Measurements from ENCODE around the gene CRELD1.

Gene CRELD1

DNA sequence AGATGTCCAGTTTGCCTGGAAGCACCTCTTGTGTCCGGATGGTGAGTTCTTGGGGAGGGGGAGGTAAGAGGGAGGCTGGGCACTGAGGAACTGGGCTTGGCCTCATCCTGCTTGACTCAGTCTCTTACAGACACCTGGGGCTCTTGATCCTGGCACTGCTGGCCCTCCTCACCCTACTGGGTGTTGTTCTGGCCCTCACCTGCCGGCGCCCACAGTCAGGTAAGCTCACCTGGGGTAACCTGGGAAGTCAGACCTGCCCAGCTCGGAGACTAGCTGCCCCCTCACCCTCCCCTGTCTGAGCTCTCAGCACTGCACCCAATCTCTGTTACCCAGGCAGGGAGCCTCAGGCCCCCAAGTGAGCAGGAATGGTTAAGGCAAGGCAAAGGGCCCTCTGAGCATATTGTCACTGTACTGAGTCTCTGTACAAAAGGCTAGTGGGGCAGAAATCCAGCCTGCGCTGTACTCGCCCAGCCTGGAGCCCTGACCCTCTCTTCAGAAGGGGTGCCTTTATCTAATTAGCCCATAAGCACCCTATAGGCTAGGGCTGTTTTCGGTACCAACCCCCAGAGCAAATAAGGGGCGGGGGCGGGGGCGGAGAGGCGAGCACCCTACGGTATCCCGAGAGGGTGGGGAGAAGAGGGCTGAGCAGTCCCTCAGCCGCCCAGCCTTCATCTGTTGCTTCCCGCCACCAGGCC lies 18.9 kb upstream of the CRELD1 start:
- TF ChIP-seq CTCF (IDR thresholded peaks at IDR 0.05; ENCODE audit: borderline replicate concordance, insufficient read depth, low read depth, low read length), result no peak
- H3K4me3 ChIP-seq (ENCODE audit: low read depth, low read length), result peak overlapping the region; percentile 43

DNA sequence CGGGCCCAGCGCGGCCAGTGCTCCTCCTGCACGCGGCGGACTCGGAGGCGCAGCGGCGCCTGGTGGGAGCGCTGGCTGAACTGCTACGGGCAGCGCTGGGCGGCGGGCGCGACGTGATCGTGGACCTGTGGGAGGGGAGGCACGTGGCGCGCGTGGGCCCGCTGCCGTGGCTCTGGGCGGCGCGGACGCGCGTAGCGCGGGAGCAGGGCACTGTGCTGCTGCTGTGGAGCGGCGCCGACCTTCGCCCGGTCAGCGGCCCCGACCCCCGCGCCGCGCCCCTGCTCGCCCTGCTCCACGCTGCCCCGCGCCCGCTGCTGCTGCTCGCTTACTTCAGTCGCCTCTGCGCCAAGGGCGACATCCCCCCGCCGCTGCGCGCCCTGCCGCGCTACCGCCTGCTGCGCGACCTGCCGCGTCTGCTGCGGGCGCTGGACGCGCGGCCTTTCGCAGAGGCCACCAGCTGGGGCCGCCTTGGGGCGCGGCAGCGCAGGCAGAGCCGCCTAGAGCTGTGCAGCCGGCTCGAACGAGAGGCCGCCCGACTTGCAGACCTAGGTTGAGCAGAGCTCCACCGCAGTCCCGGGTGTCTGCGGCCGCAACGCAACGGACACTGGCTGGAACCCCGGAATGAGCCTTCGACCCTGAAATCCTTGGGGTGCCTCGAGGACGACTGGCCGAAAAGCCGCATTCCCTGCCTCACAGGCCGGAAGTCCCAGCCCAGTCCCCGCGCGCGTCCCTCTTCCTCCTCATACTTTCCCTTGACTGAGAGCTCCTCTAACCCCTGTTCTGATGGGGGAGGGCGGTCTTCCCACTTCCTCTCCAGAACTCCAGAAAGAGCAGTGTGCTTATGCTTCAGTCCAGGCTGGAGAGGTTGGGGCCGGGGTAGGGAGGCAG lies 18.1 kb upstream of the CRELD1 start:
- peak; percentile 16; the same call in 1 of the 2 replicates for TF ChIP-seq CTCF (IDR thresholded peaks at IDR 0.05; ENCODE audit: borderline replicate concordance, insufficient read depth, low read depth, low read length)
- H3K4me3 ChIP-seq (ENCODE audit: low read depth, low read length), result peak overlapping the region; percentile 43

- TF ChIP-seq CTCF (IDR thresholded peaks at IDR 0.05; ENCODE audit: borderline replicate concordance, insufficient read depth, low read depth, low read length), result no peak
- H3K4me3 ChIP-seq (ENCODE audit: low read depth, low read length), result no peak overlapping the region
These were observed 17.3 kb upstream of the CRELD1 start for GRCh38 chr3:9916346-9916733.

DNA sequence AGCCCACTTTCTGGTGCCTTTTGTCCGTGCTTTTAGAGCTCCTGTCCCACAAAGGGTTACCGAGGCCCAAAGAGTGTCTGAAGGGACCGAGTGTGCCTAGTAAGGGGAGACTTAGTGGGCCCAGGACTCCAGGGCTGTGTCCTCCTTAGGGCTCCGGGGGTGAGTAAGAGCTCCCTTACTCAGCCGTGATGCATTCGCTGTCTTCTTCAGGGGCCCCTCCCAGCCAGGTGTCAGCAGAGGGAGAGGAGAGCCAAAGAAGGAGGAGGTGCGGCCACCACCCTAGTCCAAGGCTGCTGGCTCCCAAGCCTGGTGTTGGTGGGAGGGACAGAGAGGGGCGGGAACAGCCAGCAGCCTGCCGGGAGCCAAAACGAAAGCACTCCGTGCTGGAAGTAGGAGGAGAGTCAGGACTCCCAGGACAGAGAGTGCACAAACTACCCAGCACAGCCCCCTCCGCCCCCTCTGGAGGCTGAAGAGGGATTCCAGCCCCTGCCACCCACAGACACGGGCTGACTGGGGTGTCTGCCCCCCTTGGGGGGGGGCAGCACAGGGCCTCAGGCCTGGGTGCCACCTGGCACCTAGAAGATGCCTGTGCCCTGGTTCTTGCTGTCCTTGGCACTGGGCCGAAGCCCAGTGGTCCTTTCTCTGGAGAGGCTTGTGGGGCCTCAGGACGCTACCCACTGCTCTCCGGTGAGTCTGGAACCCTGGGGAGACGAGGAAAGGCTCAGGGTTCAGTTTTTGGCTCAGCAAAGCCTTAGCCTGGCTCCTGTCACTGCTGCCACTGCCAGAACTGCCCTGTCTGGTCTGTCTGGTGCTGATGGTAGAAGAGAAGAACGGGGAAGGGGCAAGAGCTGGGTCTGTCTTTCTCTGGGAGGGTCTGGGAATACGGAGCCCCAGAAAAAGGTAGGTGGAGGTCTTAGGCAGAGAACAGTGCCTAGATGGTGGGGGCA lies 16.6 kb upstream of the CRELD1 start, which contains the start of gene IL17RC:
IL17RC (plus strand) TSS at position 365 of the 947 bp plus-strand sequence; CDS start at position 583, 218 bp downstream.
- no peak within 1 kb of the TSS for H3K4me3 ChIP-seq (ENCODE audit: low read depth, low read length)
- no peak for TF ChIP-seq CTCF (IDR thresholded peaks at IDR 0.05; ENCODE audit: borderline replicate concordance, insufficient read depth, low read depth, low read length)

DNA sequence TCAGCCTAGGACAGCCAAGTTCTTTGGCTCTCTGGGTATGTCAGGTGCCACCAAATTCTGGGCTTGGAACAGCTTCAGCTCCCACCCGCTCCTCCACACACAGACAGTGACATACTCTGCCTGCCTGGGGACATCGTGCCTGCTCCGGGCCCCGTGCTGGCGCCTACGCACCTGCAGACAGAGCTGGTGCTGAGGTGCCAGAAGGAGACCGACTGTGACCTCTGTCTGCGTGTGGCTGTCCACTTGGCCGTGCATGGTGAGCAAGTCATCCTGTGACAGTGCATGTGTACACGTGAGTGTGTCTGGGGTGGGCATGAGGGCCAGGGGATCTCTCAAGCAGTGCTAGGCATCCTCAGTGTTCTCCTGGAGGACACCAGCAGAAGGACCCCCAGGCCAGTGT lies 15.8 kb upstream of the CRELD1 start:
- no peak overlapping the region for H3K4me3 ChIP-seq (ENCODE audit: low read depth, low read length)
- no peak for TF ChIP-seq CTCF (IDR thresholded peaks at IDR 0.05; ENCODE audit: borderline replicate concordance, insufficient read depth, low read depth, low read length)

DNA sequence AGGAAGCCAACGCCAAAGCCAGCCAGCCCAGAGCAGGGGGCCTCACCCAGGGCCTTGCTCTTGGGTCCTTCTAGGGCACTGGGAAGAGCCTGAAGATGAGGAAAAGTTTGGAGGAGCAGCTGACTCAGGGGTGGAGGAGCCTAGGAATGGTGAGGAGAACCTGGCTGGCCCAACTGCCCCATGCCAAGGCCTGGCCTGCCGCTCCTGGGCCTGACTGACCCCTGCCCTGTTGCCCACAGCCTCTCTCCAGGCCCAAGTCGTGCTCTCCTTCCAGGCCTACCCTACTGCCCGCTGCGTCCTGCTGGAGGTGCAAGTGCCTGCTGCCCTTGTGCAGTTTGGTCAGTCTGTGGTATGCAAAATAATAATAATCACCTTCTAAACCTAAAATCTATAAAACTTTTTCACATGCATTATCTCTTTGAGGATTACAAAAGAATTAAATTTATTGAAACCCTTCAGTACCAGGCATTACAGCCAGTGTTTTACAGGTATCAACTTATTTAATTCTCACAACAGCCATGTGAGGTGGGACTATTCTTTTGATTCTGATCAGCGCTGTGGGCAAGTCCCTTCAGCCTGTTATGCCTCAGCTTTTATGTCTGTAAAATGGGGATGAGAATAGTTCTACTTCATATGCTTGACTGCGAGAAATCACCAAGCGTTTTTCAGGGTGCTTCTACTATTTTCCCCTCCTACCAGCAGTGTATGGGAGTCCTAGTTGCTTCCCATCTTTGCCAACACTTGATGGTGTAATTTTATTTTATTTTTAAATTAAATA lies 15.2 kb upstream of the CRELD1 start:
- no peak for TF ChIP-seq CTCF (IDR thresholded peaks at IDR 0.05; ENCODE audit: borderline replicate concordance, insufficient read depth, low read depth, low read length)
- H3K4me3 ChIP-seq (ENCODE audit: low read depth, low read length), result no peak overlapping the region
